ENCODE results near the gene PEPD.

Gene PEPD

DNA sequence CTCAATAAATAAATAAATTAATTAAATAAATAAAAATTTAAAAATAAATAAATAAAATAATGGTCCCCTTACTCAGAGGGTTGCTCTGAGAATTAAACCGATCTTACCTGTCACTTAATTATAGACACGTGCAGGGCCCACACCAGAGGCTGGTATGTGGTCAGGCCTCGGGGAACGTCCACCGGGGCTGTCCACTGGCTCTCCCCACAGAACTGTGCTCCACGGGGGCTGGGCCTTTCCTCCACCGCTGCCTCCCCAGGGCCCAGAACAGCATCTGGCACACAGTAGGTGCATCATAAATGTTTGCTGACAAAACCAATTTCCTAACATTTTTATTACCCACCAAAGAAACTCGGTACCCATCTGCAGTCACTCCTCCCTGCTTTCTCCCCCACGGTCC, 78.9 kb downstream of the PEPD start:
- TF ChIP-seq, protein P1, sequence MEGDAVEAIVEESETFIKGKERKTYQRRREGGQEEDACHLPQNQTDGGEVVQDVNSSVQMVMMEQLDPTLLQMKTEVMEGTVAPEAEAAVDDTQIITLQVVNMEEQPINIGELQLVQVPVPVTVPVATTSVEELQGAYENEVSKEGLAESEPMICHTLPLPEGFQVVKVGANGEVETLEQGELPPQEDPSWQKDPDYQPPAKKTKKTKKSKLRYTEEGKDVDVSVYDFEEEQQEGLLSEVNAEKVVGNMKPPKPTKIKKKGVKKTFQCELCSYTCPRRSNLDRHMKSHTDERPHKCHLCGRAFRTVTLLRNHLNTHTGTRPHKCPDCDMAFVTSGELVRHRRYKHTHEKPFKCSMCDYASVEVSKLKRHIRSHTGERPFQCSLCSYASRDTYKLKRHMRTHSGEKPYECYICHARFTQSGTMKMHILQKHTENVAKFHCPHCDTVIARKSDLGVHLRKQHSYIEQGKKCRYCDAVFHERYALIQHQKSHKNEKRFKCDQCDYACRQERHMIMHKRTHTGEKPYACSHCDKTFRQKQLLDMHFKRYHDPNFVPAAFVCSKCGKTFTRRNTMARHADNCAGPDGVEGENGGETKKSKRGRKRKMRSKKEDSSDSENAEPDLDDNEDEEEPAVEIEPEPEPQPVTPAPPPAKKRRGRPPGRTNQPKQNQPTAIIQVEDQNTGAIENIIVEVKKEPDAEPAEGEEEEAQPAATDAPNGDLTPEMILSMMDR (conservative IDR thresholded peaks at IDR 0.05; ENCODE audit: low read depth, low read length), result no peak
- no peak for DNase-seq (ENCODE audit: low read depth)

DNA sequence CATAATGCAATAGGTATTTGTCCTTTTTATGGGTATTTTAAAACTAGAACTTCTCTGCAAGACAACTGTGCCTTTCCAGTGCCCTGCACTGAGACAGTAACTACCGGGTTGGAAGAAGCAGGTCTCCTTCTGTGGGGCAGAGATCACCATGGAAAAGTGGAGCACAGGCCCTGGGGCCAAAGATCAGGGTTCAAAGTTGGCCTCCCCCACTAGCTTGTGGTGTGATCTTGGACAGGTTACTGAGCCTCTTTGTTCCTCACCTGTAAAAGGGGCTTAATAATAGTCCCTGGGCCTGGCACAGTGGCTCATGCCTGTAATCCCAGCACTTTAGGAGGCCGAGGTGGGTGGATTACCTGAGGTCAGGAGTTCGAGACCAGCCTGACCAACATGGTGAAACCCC, 79.8 kb downstream of the PEPD start:
- TF ChIP-seq, protein P1 (conservative IDR thresholded peaks at IDR 0.05; ENCODE audit: low read depth, low read length), result no peak
- DNase-seq (ENCODE audit: low read depth), result no peak

More for the DNA sequence above, 78.9 kb downstream of the PEPD start:
- no peak overlapping the region for H3K4me3 ChIP-seq (ENCODE audit: low read length)

DNA sequence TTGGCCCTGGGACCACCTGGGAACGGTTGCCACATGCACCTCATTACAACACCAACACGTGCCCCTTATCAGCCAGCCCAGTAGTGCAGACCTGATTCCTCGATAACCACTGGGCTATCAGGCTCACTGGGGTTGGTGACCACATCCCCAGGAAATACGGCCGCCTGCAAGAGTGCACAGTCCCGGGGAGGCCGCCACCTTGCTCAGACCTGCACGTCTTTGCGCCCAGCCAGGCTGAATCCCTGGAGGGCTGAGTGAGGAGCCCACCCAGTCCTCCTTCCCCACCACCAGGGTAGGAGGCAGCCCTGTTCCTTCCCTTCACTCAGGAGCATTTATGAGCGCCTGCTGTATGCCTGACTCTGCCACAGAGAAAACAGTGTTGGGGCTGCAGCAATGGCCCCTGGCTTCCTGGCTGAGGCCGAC, 80.3 kb downstream of the PEPD start:
- TF ChIP-seq, protein P1 (conservative IDR thresholded peaks at IDR 0.05; ENCODE audit: low read depth, low read length), result no peak
- no peak for DNase-seq (ENCODE audit: low read depth)
- no peak overlapping the region for H3K4me3 ChIP-seq (ENCODE audit: low read length)

More for the DNA sequence above, 79.8 kb downstream of the PEPD start:
- no peak overlapping the region for H3K4me3 ChIP-seq (ENCODE audit: low read length)

DNA sequence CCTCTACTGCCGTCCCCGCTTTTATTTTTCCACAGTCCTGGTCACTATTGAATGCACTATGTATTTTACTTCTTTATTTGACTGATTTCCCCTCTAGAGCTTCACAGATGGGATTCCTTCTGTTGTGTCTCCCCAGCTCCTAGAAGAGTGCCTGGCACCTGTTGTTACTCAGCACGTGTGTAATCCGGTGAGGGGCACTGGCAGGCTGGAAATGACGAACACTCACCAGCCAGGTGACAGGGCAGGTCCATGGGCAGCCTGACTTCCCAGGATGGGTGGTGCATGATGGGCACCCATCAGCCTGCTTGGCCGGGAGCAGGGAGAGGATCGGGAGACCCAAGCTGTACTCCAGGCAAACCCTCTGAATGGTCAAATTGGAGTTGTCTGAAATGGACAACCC, 80.9 kb downstream of the PEPD start:
- TF ChIP-seq, protein P1 (conservative IDR thresholded peaks at IDR 0.05; ENCODE audit: low read depth, low read length), result no peak
- no peak overlapping the region for H3K4me3 ChIP-seq (ENCODE audit: low read length)
- DNase-seq (ENCODE audit: low read depth), result no peak

DNA sequence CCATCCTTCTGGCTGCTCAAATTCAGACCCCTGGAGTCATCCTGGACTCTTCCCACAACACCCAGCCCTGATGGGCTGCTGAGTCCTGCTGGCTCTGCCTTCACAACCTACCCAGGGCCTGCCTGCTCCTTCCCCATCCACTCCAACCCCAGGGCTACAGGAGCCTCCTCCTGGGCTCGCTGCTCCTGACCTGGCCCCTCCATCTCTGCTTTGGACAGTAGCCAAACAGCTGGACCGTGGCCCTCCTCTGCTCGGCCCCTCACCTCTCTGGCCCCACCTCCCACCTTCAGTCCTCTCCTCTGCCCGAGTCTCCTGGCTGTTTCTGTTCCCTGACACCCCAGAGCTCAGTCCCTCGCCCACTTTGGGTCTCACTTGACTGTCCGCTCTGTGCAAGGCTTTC, 81.3 kb downstream of the PEPD start:
- DNase-seq (ENCODE audit: low read depth), result no peak
- TF ChIP-seq, protein P1 (conservative IDR thresholded peaks at IDR 0.05; ENCODE audit: low read depth, low read length), result no peak
- no peak overlapping the region for H3K4me3 ChIP-seq (ENCODE audit: low read length)

DNA sequence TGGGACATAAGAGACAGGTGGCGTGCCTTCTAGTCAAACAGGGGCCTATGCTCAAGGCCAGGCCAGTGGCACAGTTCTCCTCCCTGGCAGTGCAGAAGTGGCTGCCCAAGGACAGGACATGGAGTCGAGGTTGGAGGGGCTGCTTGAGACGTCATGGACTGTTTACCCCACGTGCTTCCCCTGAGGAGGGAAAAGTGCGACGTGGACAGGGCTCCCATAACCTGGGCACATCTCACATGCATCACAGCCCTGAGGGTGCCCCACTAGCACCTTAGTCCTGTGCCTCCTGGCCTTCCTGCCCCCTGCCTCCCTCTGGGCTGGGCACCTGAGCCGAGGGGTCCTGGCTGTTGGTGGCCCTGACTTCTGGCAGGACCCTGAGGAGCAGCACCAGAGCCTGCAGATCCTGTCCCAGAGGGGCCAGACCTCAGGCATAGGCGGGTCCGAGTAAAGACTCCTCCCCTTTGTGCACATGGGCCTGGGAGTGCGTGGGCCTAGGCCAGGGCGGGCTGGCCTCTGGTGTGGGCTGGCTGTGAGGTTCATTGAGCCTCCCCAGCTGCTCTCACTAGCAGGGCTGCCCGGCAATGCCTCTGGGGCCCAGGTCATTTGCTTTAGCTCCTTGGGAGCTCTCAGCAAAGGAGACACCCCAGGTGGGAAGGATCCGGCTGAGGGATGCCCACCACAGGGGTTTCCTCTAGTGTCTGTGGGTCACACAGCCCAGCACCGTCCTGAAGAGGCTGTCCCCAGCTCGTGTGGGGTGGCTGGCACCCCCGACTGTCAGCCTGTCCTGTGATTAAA, 82.4 kb downstream of the PEPD start:
- no peak overlapping the region for H3K4me3 ChIP-seq (ENCODE audit: low read length)
- no peak for DNase-seq (ENCODE audit: low read depth)
- TF ChIP-seq, protein P1 (conservative IDR thresholded peaks at IDR 0.05; ENCODE audit: low read depth, low read length), result no peak
